NB4 (cell line): ENCODE data around the gene FST.

Experiments used
- DNase-seq: peaks from one replicate; pipeline ENCODE4 v3.0.0; 2010; ENCODE audit warnings: low read depth
- H3K4me3 ChIP-seq: one replicate; pipeline ENCODE4 v1.5.1; 2011; ENCODE audit warnings: mild to moderate bottlenecking, low read depth, low read length, moderate library complexity
- CTCF ChIP-seq: IDR thresholded peaks from one replicate; pipeline ENCODE4 v1.5.1; 2012; ENCODE audit warnings: low read depth, low read length
- MAX ChIP-seq: IDR thresholded peaks from 2 replicates; pipeline ENCODE4 v1.6.1; 2011; ENCODE audit warnings: low read depth, low read length
- MYC ChIP-seq: IDR thresholded peaks from 2 replicates; pipeline ENCODE4 v1.6.1; 2011; ENCODE audit warnings: low read depth, low read length
- POLR2A ChIP-seq: IDR thresholded peaks from 2 replicates; pipeline ENCODE4 v1.6.1; 2011; ENCODE audit warnings: mild to moderate bottlenecking; ENCODE audit not compliant: insufficient read length; ENCODE audit errors: extremely low read depth

Gene FST

GRCh38 chr5:53490747-53491146 is 10.3 kb downstream of the FST start:
- no peak overlapping the region for H3K4me3 ChIP-seq
- DNase-seq: no peak
- TF ChIP-seq MAX: no peak
- no peak for TF ChIP-seq CTCF
- TF ChIP-seq MYC: no peak
- no peak for TF ChIP-seq POLR2A

DNA sequence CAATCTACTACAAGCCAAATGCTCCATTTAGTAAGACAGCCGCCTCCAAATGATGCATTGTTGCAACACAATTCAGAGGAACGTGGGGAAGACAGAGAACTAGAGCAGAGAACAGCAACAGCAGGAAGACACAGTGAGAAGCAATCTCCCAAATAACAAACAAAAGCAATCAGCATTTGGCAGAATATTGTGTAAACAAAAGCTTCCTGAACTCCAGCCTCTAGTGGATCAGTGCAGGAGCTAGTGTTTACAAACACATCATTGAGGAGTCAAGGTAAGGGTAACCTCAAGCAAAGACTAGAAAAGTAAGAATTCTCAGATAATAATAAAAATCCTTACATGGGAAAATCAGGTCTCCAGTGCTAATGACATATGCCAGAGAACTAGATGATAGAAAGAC is 20.6 kb downstream of the FST start:
- DNase-seq: no peak
- no peak for TF ChIP-seq MYC
- TF ChIP-seq POLR2A: no peak
- no peak for TF ChIP-seq CTCF
- no peak for TF ChIP-seq MAX
- H3K4me3 ChIP-seq: no peak overlapping the region

DNA sequence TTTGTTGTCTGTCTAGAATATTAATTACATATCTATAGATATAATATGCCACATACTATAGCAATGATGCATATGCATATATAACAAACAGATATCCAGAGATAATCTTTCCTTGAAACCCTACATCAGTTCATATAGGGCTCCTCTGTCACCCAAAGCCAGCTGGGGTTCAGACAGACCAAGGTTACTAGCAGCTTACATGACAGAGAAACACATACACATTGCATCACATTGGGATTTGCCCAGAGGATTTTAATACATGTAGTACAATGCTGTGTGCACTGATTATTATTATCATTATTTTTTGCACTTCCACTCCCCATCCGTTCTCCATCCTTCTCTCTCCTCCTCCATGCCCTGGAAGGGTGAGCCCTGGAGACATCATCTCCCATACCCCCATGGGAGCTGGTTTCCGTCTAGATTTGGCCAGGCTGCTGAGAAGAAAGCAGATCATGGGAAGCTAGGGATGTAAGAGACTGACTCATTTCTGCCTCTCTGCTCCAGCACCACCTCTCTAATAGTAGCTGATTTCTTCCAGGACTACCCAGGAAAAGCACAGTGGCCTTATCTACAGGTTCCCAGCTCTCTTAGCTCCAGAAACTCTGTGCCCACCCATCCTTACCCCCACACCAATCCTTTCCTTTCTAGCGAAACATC is 23.3 kb downstream of the FST start:
- no peak for TF ChIP-seq MYC
- TF ChIP-seq CTCF: no peak
- TF ChIP-seq POLR2A: no peak
- no peak for TF ChIP-seq MAX
- no peak for DNase-seq
- no peak overlapping the region for H3K4me3 ChIP-seq

DNA sequence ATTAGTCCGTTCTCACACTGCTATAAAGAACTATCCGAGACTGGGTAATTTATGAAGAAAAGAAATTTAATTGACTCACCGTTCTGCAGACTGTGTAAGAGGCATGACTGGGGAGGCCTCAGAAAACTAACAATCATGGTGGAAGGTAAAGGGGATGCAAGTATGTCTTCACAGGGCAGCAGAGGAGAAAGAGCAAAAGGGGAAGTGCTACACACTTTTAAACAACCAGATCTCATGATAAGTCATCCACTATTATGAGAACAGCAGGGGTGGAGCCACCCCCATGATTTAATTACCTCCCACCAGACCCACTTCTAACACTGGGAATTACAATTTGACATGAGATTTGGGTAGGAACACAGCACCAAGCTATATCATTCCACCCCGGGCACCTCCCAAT is 26.6 kb downstream of the FST start:
- DNase-seq: peak; percentile 7
- TF ChIP-seq CTCF (no peak), POLR2A (no peak), MYC (no peak), MAX (no peak)
- no peak overlapping the region for H3K4me3 ChIP-seq

GRCh38 chr5:53508125-53508524 is 27.7 kb downstream of the FST start:
- H3K4me3 ChIP-seq: no peak overlapping the region
- DNase-seq: no peak
- TF ChIP-seq MAX (no peak), MYC (no peak), CTCF (no peak), POLR2A (no peak)

DNA sequence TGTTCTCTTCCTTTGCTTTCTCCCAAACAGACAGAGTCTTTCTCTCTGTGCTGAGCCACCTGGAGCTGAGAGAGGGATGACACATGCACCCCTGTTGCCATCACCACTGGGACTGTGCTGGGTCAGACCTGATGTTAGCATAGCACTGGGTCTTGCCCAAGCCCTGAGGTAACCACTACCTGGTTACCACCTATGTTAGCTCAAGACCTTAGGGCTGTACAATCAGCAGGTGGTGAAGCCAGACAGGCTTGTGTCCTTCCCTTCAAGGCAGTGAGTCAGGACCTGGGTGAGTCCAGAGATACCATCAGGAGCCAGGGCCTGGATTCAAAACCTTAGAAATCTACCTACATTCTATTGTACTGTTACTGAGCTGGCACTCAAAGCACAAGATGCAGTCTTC is 32.1 kb downstream of the FST start:
- TF ChIP-seq MYC: no peak
- no peak for TF ChIP-seq MAX
- no peak for TF ChIP-seq POLR2A
- TF ChIP-seq CTCF: no peak
- DNase-seq: no peak
- H3K4me3 ChIP-seq: no peak overlapping the region
